ENCODE results near the gene AIG1.
"Not testable (repeated sequence)": the region's sequence is repeated elsewhere in the genome, so short reads cannot be mapped to it uniquely, and the experiment has no call there.

The AIG1 gene

GRCh38 chr6:143333749-143334520 is 273.2 kb downstream of the AIG1 start:
- Histone ChIP-seq H3K4me3 (ENCODE audit: low read depth, low read length) (no peak overlapping the region), H3K27me3 (replicated peaks) (no peaks in the 10 kb centered on the region), H3K27ac (no peak overlapping the region), H3K36me3 (replicated peaks) (no peaks in the 10 kb centered on the region)
- DNase-seq = no peak
- no peak for TF ChIP-seq CTCF (IDR thresholded peaks at IDR 0.05; ENCODE audit: low read depth, low read length, missing control alignments)
- in situ Hi-C loops (cut with HindIII; ENCODE audit: low pct_ligation_motif_present, low sequenced_read_pairs) = no loop called here

GRCh38 chr6:143335865-143336264 is 275.2 kb downstream of the AIG1 start:
- no peak for TF ChIP-seq CTCF (IDR thresholded peaks at IDR 0.05; ENCODE audit: low read depth, low read length, missing control alignments)
- DNase-seq = no peak
- H3K36me3 ChIP-seq (replicated peaks) = no peaks in the 10 kb centered on the region
- no peaks in the 10 kb centered on the region for H3K27me3 ChIP-seq (replicated peaks)
- H3K4me3 ChIP-seq (ENCODE audit: low read depth, low read length) = no peak overlapping the region
- in situ Hi-C loops (cut with HindIII; ENCODE audit: low pct_ligation_motif_present, low sequenced_read_pairs) = no loop called here
- H3K27ac ChIP-seq = peak overlapping the region; percentile 90

- no peaks in the 10 kb centered on the region for H3K27me3 ChIP-seq (replicated peaks)
- no peak for TF ChIP-seq CTCF (IDR thresholded peaks at IDR 0.05; ENCODE audit: low read depth, low read length, missing control alignments)
- no peaks in the 10 kb centered on the region for H3K36me3 ChIP-seq (replicated peaks)
- peak overlapping the region; percentile 90 for H3K27ac ChIP-seq
- in situ Hi-C loops (cut with HindIII; ENCODE audit: low pct_ligation_motif_present, low sequenced_read_pairs) = no loop called here
- peak; percentile 81 for DNase-seq
- no peak overlapping the region for H3K4me3 ChIP-seq (ENCODE audit: low read depth, low read length)
Observed at GRCh38 chr6:143336446-143337152, 275.9 kb downstream of the AIG1 start.

- no peaks in the 10 kb centered on the region for H3K36me3 ChIP-seq (replicated peaks)
Observed at GRCh38 chr6:143337201-143337949, 276.7 kb downstream of the AIG1 start.

GRCh38 chr6:143339223-143339622 is 278.5 kb downstream of the AIG1 start:
- Histone ChIP-seq H3K27ac (no peak overlapping the region), H3K36me3 (replicated peaks) (no peaks in the 10 kb centered on the region), H3K27me3 (replicated peaks) (no peaks in the 10 kb centered on the region), H3K4me3 (ENCODE audit: low read depth, low read length) (no peak overlapping the region)
- no peak for DNase-seq
- TF ChIP-seq CTCF (IDR thresholded peaks at IDR 0.05; ENCODE audit: low read depth, low read length, missing control alignments) = no peak
- in situ Hi-C loops (cut with HindIII; ENCODE audit: low pct_ligation_motif_present, low sequenced_read_pairs) = no loop called here

More at GRCh38 chr6:143337201-143337949, 276.7 kb downstream of the AIG1 start:
- in situ Hi-C loops (cut with HindIII; ENCODE audit: low pct_ligation_motif_present, low sequenced_read_pairs) = no loop called here
- peak; percentile 67 for TF ChIP-seq CTCF (IDR thresholded peaks at IDR 0.05; ENCODE audit: low read depth, low read length, missing control alignments)
- DNase-seq = no peak
- no peaks in the 10 kb centered on the region for H3K27me3 ChIP-seq (replicated peaks)
- H3K4me3 ChIP-seq (ENCODE audit: low read depth, low read length) = no peak overlapping the region
- H3K27ac ChIP-seq = peak overlapping the region; percentile 90

- H3K4me3 ChIP-seq (ENCODE audit: low read depth, low read length); in situ Hi-C loops (cut with HindIII; ENCODE audit: low pct_ligation_motif_present, low sequenced_read_pairs); H3K27ac ChIP-seq; H3K27me3 ChIP-seq (replicated peaks); DNase-seq; H3K36me3 ChIP-seq (replicated peaks): not testable (repeated sequence)
Observed at GRCh38 chr6:143345477-143345876, 284.8 kb downstream of the AIG1 start.

All from brain microvascular endothelial cell (primary cell).